ENCODE results near the gene LONP2.

- TF ChIP-seq ZFP36 (IDR thresholded peaks at IDR 0.05; ENCODE audit: borderline replicate concordance, partially characterized antibody) (no peak), CTCF (IDR thresholded peaks at IDR 0.05) (no peak), E2F6 (IDR thresholded peaks at IDR 0.05; ENCODE audit: borderline replicate concordance, low read depth) (no peak), RAD21 (conservative IDR thresholded peaks at IDR 0.05 in 1 of 2, IDR thresholded peaks at IDR 0.05 in 1 of 2) (no peak), EP300 (IDR thresholded peaks at IDR 0.05) (no peak), POLR2A (IDR thresholded peaks at IDR 0.05; ENCODE audit: low read length) (no peak), MAX (IDR thresholded peaks at IDR 0.05) (no peak), RARB (CRISPR knock-in tag; IDR thresholded peaks at IDR 0.05) (no peak)
These were observed 137.1 kb downstream of the LONP2 start for GRCh38 chr16:48381201-48381600.
